Tibial artery (tissue), 4 donors: ENCODE data around the gene NTNG2.

Source experiments
- DNase-seq, 2 donors: peaks; one replicate each; pipeline ENCODE4 v3.0.0-alpha.2; 2019
- H3K27ac ChIP-seq, 2 donors: fragments of 200-600 bp; sonication (generic) in 1 of 2; 1 replicate in 1 of 2; 2 replicates in 1 of 2; pipeline ENCODE4 v1.5.1; 2018 to 2019; ENCODE audit warnings: mild to moderate bottlenecking in 1 of 2
- H3K27me3 ChIP-seq, 2 donors: fragments of 200-600 bp; sonication (generic) in 1 of 2; one replicate each; pipeline versions ENCODE4 v1.5.1 to v1.6.0; 2016 to 2019
- H3K36me3 ChIP-seq, 3 donors: fragments of 200-600 bp; sonication (generic) in 2 of 3; one replicate each; pipeline ENCODE4 v1.5.1; 2016 to 2019; ENCODE audit warnings: mild to moderate bottlenecking in 2 of 3
- H3K4me1 ChIP-seq, 4 donors: fragments of 200-600 bp; sonication (generic) in 2 of 4; 1 replicate in 3 of 4; 2 replicates in 1 of 4; pipeline ENCODE4 v1.5.1; 2016 to 2019
- H3K4me3 ChIP-seq, 2 donors: fragments of 200-600 bp; sonication (generic) in 1 of 2; 1 replicate in 1 of 2; 2 replicates in 1 of 2; pipeline ENCODE4 v1.5.1; 2018 to 2019; ENCODE audit warnings: mild to moderate bottlenecking in 2 of 2
- H3K9me3 ChIP-seq, 3 donors: fragments of 200-600 bp; sonication (generic) in 1 of 3; one replicate each; pipeline ENCODE4 v1.5.1; 2016 to 2019
- CTCF ChIP-seq, 2 experiments: fragments of 200-600 bp in 1 of 2; fragments of 450-650 bp in 1 of 2; IDR thresholded peaks; one replicate each; pipeline ENCODE4 v1.5.1; 2017 to 2019; ENCODE audit warnings: antibody characterized with exemption in 2 of 2, mild to moderate bottlenecking in 1 of 2, moderate library complexity in 1 of 2
- intact Hi-C: fragments of 100-400 bp; cut with DNase I; formaldehyde crosslinking; loops from one replicate; pipeline ENCODE4 v1.15.0; 2023; ENCODE audit warnings: low total_unique reads

Gene NTNG2

DNA sequence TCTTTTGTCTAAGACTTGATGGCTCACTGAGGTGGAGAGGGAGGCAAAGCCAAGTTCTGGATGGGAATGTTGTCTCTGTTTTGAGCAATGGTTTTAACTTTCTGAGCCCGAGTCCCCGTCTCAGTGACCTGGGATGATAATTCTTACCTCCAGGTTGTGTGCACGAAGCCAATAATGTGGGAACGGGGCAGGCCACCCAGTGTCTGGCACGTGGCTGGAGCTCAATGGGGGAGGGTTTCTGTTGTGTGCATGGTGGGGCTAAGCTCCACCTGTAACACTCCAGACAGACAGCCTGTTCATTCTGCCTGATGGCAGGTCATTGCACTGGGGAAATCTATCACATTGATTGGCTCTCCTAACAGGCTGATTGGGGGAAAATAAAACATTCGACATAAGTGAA, 37.1 kb upstream of the NTNG2 start:
- H3K27ac ChIP-seq: no peak overlapping the region
- no peaks in the 10 kb centered on the region for H3K36me3 ChIP-seq
- H3K4me3 ChIP-seq: no peak overlapping the region
- DNase-seq: no peak
- no peak for TF ChIP-seq CTCF (IDR thresholded peaks at IDR 0.05)
- intact Hi-C loops: no loop called here
- no peaks in the 10 kb centered on the region for H3K4me1 ChIP-seq
- H3K27me3 ChIP-seq: peaks cover 0 to 68% of the 10 kb centered on the region in 2 donors
- no peaks in the 10 kb centered on the region for H3K9me3 ChIP-seq

DNA sequence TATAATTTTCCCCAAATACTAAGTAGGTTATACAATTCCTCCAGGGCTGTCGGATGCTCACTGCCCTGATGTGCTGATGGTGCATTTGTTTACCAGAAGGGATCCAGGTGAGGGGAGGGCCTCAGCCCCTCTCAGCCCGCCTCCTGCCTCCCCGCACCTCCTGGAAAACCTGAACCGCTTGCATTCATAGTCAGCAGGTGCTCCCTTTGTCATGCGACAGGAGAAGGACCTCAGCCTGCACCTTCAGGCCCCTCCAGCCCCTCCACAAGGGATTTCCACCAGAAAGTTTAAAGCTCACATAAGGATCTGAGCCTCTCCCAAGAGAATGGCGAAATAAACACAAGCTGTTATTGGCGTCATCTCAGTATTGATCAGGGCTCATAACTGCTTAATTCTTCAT, 36.5 kb upstream of the NTNG2 start:
- no peaks in the 10 kb centered on the region for H3K36me3 ChIP-seq
- H3K27me3 ChIP-seq: peaks cover 0 to 72% of the 10 kb centered on the region in 2 donors
- TF ChIP-seq CTCF (IDR thresholded peaks at IDR 0.05): no peak
- no peak for DNase-seq
- H3K4me3 ChIP-seq: no peak overlapping the region
- H3K27ac ChIP-seq: no peak overlapping the region
- intact Hi-C loops: no loop called here
- H3K9me3 ChIP-seq: no peaks in the 10 kb centered on the region
- H3K4me1 ChIP-seq: no peaks in the 10 kb centered on the region

DNA sequence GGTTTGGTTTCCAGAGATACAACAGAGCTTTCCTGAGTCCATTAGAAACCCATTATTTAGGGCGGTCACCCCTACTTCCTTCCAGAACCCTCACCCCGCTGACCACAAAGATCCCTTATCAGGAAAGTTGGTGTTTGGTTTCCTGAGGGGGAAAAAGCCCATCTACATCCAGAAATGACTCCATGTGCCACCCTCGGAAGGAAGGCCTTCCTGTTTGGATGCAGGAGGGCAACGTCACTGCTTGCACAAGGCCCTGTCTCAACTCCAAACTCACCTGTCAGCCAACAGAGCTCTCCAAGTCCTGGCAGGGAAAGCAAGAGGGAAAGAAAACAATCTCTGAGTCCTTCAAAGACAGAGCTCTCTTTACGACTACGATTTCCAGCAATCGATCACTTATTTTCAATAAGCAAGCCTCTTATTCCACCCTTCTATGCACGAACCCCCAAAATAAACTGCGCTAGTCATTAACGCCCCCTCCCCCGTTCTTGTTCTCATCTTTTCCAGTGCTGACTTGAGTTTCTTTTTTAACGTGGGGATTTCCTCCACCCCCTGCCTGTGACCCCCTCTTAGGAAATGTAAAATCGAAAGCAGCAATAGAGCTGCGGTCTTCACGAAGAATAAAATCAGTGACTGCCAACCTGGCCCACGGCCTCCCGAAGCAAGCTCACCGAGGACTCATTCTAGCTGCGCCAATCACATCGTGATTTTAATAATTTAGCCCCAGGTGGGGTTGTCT, 35.7 kb upstream of the NTNG2 start:
- Histone ChIP-seq H3K27me3 (peaks cover 0 to 75% of the 10 kb centered on the region in 2 donors), H3K27ac (no peak overlapping the region), H3K36me3 (no peaks in the 10 kb centered on the region), H3K4me3 (no peak overlapping the region), H3K9me3 (no peaks in the 10 kb centered on the region), H3K4me1 (no peaks in the 10 kb centered on the region)
- DNase-seq: no peak
- intact Hi-C loops: no loop called here
- no peak for TF ChIP-seq CTCF (IDR thresholded peaks at IDR 0.05)

GRCh38 chr9:132126680-132127236, 35.1 kb upstream of the NTNG2 start:
- Histone ChIP-seq H3K9me3 (no peaks in the 10 kb centered on the region), H3K4me1 (no peaks in the 10 kb centered on the region), H3K36me3 (no peaks in the 10 kb centered on the region), H3K4me3 (no peak overlapping the region), H3K27me3 (peaks cover 0 to 74% of the 10 kb centered on the region in 2 donors), H3K27ac (no peak overlapping the region)
- intact Hi-C loops: no loop called here
- DNase-seq: no peak
- no peak for TF ChIP-seq CTCF (IDR thresholded peaks at IDR 0.05)

- H3K27me3 ChIP-seq: peaks cover 0 to 81% of the 10 kb centered on the region in 2 donors
- no peak overlapping the region for H3K27ac ChIP-seq
- H3K36me3 ChIP-seq: no peaks in the 10 kb centered on the region
- no peak for DNase-seq
- no peak overlapping the region for H3K4me3 ChIP-seq
- TF ChIP-seq CTCF (IDR thresholded peaks at IDR 0.05): no peak
- intact Hi-C loops: no loop called here
- no peaks in the 10 kb centered on the region for H3K9me3 ChIP-seq
- H3K4me1 ChIP-seq: no peaks in the 10 kb centered on the region
Measured at GRCh38 chr9:132127888-132128534, 33.8 kb upstream of the NTNG2 start.
